BLaER1 treated with 17β-estradiol and CSF1 and Interleukin-3, amounts not matched to agents 10 nM and 100 nM (cell line): ENCODE data around the gene ARHGAP26.
A peak's percentile ranks its signal among the peaks of the same experiment; 100 is the strongest.

Experiments
- H3K27ac ChIP-seq, 11 experiments: shearing (Covaris generic); formaldehyde crosslinking; 2 replicates each; pipeline ENCODE4 v1.8.1; 2022
- H3K27me3 ChIP-seq, 11 experiments: shearing (Covaris generic); formaldehyde crosslinking; 2 replicates each; pipeline ENCODE4 v1.8.1; 2022
- H3K36me3 ChIP-seq, 11 experiments: shearing (Covaris generic); formaldehyde crosslinking; 2 replicates each; pipeline ENCODE4 v1.8.1; 2022
- H3K4me1 ChIP-seq, 10 experiments: shearing (Covaris generic); formaldehyde crosslinking; 2 replicates each; pipeline ENCODE4 v1.8.1; 2022
- H3K4me2 ChIP-seq, 11 experiments: shearing (Covaris generic); formaldehyde crosslinking; 2 replicates each; pipeline ENCODE4 v1.8.1; 2022
- H3K4me3 ChIP-seq, 10 experiments: shearing (Covaris generic); formaldehyde crosslinking; 2 replicates each; pipeline ENCODE4 v1.8.1; 2022
- H3K9ac ChIP-seq, 11 experiments: shearing (Covaris generic); formaldehyde crosslinking; 2 replicates each; pipeline ENCODE4 v1.8.1; 2022
- H3K9me3 ChIP-seq, 11 experiments: shearing (Covaris generic); formaldehyde crosslinking; replicated peaks in 1 of 11; 2 replicates each; pipeline ENCODE4 v1.8.1; 2022
- H4K20me1 ChIP-seq, 11 experiments: shearing (Covaris generic); formaldehyde crosslinking; 2 replicates each; pipeline ENCODE4 v1.8.1; 2022
- Cebpa-rat ChIP-seq, 11 experiments: shearing (Covaris generic); IDR thresholded peaks; 2 replicates each; pipeline ENCODE4 v1.8.1; 2022

Gene ARHGAP26

DNA sequence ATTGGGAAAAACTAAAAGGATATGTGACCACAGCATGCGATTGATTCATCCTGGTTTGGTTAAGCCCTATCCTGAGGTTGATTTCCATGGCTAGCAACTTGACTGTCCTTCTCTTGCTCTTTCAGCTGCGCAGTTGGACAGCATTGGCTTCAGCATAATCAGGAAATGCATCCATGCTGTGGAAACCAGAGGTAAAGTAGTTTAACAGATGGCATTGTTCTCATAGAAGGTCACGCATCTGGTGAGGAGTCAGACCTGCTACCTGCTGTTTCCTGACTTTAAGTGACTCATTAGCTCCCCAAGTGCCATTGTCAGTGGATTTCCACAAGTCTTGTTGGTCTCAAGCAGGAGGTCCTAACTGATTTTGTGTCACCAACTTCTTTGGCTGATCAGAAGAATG lies 266.9 kb downstream of the ARHGAP26 start:
- Histone ChIP-seq H3K4me3 (no peak overlapping the region), H3K9me3 (peaks cover 0 to 5% (median 0%) of the 10 kb centered on the region in 11 experiments; a peak in 3 of 22 replicates), H3K9ac (no peak overlapping the region), H3K36me3 (peaks cover 5 to 100% (median 44%) of the 10 kb centered on the region in 11 experiments; a peak in 20 of 22 replicates), H3K27me3 (no peaks in the 10 kb centered on the region), H3K4me1 (no peaks in the 10 kb centered on the region), H3K27ac (no peak overlapping the region), H3K4me2 (no peak overlapping the region), H4K20me1 (no peaks in the 10 kb centered on the region)
- TF ChIP-seq Cebpa-rat (IDR thresholded peaks at IDR 0.05) = no peak

DNA sequence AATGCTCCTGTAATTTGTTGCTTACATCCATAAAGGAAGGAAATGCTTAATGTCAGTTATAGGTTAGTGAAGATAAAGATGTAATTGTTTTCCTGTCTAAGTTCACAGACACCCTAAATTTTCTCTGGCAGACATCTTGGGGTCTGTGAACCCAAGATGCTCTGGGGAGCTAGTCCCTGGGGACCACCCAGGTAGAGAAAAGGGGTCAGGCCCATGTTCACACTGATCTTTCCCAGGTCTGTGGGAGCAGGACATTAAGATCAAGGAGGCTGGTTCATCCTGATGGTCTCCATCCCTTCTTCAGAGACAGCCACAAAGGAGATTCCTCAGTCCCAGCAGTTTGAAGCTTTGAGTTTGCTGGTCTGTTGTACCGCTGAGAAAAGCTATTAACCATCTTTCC lies 267.5 kb downstream of the ARHGAP26 start:
- Histone ChIP-seq H3K27me3 (no peaks in the 10 kb centered on the region), H3K9ac (no peak overlapping the region), H4K20me1 (no peaks in the 10 kb centered on the region), H3K4me3 (no peak overlapping the region), H3K27ac (no peak overlapping the region), H3K4me2 (no peak overlapping the region), H3K4me1 (no peaks in the 10 kb centered on the region), H3K9me3 (peaks cover 0 to 12% (median 0%) of the 10 kb centered on the region in 11 experiments; a peak in 3 of 22 replicates), H3K36me3 (peaks cover 10 to 100% (median 46%) of the 10 kb centered on the region in 11 experiments; a peak in 21 of 22 replicates)
- no peak for TF ChIP-seq Cebpa-rat (IDR thresholded peaks at IDR 0.05)

DNA sequence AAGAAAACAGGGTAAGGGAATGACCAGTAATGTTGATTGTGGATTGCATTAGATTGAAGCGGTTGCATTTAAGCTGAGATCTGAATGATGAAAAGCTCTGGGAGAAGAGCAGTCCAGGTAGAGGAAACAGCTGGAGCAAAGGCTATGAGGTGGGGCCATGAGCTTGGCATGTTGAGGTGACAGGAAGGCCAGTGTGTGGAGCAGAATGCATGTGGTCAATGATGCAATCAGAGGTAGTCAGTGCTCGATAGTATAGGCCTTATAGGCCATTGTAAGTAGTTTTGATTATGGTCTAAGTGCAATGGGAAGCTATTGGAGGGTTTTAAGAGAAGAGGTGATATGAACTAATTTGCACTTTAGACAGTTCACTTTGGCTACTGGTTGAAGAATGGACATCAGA lies 270.4 kb downstream of the ARHGAP26 start:
- H4K20me1 ChIP-seq = peaks cover 0 to 4% (median 0%) of the 10 kb centered on the region in 11 experiments; a peak in 1 of 22 replicates
- no peak overlapping the region for H3K4me3 ChIP-seq
- H3K36me3 ChIP-seq = peaks cover 11 to 100% (median 68%) of the 10 kb centered on the region in 11 experiments; a peak in 21 of 22 replicates
- peaks cover 0 to 12% (median 0%) of the 10 kb centered on the region in 11 experiments; a peak in 3 of 22 replicates for H3K9me3 ChIP-seq
- peaks cover 0 to 9% (median 0%) of the 10 kb centered on the region in 10 experiments; a peak in 1 of 20 replicates for H3K4me1 ChIP-seq
- H3K4me2 ChIP-seq = no peak overlapping the region
- H3K27ac ChIP-seq = no peak overlapping the region
- H3K9ac ChIP-seq = no peak overlapping the region
- TF ChIP-seq Cebpa-rat (IDR thresholded peaks at IDR 0.05) = no peak
- no peaks in the 10 kb centered on the region for H3K27me3 ChIP-seq

DNA sequence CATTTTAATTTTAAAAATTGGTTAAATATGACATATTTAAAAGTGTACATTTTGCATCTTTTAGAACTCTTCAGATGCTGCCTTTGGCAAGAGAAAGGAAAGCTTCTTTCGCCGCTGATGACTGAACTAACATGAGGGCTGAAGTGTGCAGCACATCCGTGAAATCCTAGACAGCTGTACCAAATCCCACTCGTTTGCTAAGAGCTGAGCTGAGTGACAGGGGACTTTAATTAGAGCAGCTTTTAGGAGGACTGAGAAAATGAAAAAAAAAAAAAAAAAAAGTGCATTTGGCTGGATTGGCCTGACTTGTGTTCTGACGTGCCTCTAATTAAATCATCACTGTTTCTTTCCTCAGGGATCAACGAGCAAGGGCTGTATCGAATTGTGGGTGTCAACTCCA lies 271.3 kb downstream of the ARHGAP26 start:
- no peak for TF ChIP-seq Cebpa-rat (IDR thresholded peaks at IDR 0.05)
- H4K20me1 ChIP-seq = peaks cover 0 to 4% (median 0%) of the 10 kb centered on the region in 11 experiments; a peak in 1 of 22 replicates
- H3K4me2 ChIP-seq = no peak overlapping the region
- peaks cover 11 to 100% (median 70%) of the 10 kb centered on the region in 11 experiments; a peak in 21 of 22 replicates for H3K36me3 ChIP-seq
- no peak overlapping the region for H3K27ac ChIP-seq
- H3K9ac ChIP-seq = no peak overlapping the region
- H3K4me1 ChIP-seq = peaks cover 0 to 9% (median 0%) of the 10 kb centered on the region in 10 experiments; a peak in 1 of 20 replicates
- H3K9me3 ChIP-seq = peaks cover 0 to 15% (median 0%) of the 10 kb centered on the region in 11 experiments; a peak in 3 of 22 replicates
- H3K4me3 ChIP-seq = no peak overlapping the region
- no peaks in the 10 kb centered on the region for H3K27me3 ChIP-seq

DNA sequence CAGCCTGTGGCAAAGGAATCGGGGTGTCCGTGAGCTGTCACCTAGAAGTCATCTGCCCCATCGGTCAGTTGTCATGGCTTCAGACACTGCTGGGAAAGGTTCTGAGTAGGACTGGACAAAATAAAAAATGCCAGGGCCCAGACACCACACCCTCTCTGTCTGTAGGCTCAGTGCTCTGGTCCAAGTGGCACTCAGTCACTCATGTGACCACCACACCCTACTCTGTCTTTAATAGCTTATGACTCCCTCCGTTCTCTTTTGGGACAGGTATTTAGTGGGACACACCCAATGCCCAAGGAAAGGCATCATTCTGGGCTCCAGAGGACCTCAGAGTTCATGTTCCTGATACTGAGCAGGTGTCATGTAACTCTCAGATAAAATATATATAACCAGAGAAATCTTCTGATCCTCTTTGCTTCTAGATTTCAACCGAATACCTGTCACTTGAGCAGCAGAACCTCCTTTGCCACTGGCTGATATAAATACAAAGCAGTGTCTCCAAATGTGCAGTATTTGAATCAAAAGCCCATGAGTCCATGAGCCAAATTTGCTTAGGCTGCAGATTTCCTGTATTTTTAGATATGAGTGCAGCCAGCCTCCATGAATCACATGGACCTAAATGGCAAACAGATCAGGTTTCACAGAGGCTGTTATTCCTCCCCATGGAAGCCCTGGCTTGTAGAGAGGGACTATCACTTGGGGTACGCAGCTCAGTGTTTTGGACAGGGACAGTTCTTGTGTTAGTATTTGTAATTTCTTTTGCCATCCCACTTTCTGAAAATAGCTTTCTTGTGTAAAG lies 272.0 kb downstream of the ARHGAP26 start:
- no peak overlapping the region for H3K9ac ChIP-seq
- no peak overlapping the region for H3K4me2 ChIP-seq
- peaks cover 0 to 4% (median 0%) of the 10 kb centered on the region in 11 experiments; a peak in 1 of 22 replicates for H4K20me1 ChIP-seq
- H3K9me3 ChIP-seq = peaks cover 0 to 15% (median 0%) of the 10 kb centered on the region in 11 experiments; a peak in 3 of 22 replicates
- H3K4me3 ChIP-seq = no peak overlapping the region
- H3K36me3 ChIP-seq = peaks cover 11 to 100% (median 63%) of the 10 kb centered on the region in 11 experiments; a peak in 21 of 22 replicates
- no peaks in the 10 kb centered on the region for H3K27me3 ChIP-seq
- H3K27ac ChIP-seq = no peak overlapping the region
- no peak for TF ChIP-seq Cebpa-rat (IDR thresholded peaks at IDR 0.05)
- H3K4me1 ChIP-seq = peaks cover 0 to 9% (median 0%) of the 10 kb centered on the region in 10 experiments; a peak in 1 of 20 replicates

DNA sequence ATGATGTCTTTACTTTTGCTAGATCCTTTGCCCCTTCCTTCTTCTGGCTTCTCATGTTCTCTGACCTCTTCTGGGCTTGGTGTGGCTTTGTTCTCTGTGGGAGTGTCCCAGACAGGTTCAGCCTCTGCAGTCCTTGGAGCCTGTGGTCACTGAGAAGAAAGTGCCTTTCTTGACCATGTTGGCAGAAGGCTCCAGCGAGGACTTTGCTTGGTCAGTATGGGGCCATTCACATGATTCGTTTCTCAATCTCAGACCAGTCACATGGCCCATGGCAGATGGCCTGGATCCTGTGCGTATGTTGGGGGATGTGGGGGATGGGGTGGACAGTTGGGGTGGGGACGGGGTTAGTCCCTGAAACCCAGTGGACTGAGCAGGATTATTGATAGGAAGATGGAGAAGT lies 274.1 kb downstream of the ARHGAP26 start:
- TF ChIP-seq Cebpa-rat (IDR thresholded peaks at IDR 0.05) = no peak
- H3K9me3 ChIP-seq = peaks cover 0 to 15% (median 0%) of the 10 kb centered on the region in 11 experiments; a peak in 3 of 22 replicates
- peaks cover 0 to 14% (median 0%) of the 10 kb centered on the region in 10 experiments; a peak in 3 of 20 replicates for H3K4me1 ChIP-seq
- peaks cover 0 to 4% (median 0%) of the 10 kb centered on the region in 11 experiments; a peak in 1 of 22 replicates for H4K20me1 ChIP-seq
- H3K36me3 ChIP-seq = peaks cover 11 to 94% (median 48%) of the 10 kb centered on the region in 11 experiments; a peak in 21 of 22 replicates
- no peak overlapping the region for H3K9ac ChIP-seq
- H3K4me3 ChIP-seq = no peak overlapping the region
- H3K4me2 ChIP-seq = 0 out of 22 replicates have a peak overlapping the region, but pooled peaks of 1 of the 11 experiments have one; percentile 16
- no peak overlapping the region for H3K27ac ChIP-seq
- no peaks in the 10 kb centered on the region for H3K27me3 ChIP-seq

DNA sequence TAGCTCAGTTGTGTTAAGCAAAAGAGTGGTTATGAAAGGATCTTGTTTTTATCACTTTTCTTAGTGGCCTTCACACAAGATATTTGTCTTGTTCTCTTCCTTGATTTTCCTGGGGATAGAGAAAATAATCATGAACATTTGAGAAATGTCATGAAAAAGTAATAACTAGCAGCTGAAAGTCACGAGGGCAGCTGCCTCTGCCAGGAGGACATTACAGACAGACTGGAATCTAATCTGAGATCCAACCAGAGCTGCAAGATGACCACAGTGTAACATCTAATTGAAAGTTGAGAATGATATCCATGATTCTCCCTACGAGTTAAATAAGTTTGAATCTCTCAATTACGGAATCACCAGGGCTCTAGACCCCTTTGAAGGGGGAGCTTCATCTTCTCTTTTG lies 274.9 kb downstream of the ARHGAP26 start:
- Histone ChIP-seq H3K36me3 (peaks cover 11 to 93% (median 50%) of the 10 kb centered on the region in 11 experiments; a peak in 21 of 22 replicates), H3K9me3 (peaks cover 0 to 15% (median 0%) of the 10 kb centered on the region in 11 experiments; a peak in 3 of 22 replicates), H3K4me3 (no peak overlapping the region), H3K9ac (no peak overlapping the region), H4K20me1 (peaks cover 0 to 4% (median 0%) of the 10 kb centered on the region in 11 experiments; a peak in 1 of 22 replicates), H3K27me3 (no peaks in the 10 kb centered on the region), H3K4me2 (no peak overlapping the region), H3K4me1 (peaks cover 0 to 22% (median 2%) of the 10 kb centered on the region in 10 experiments; a peak in 10 of 20 replicates), H3K27ac (no peak overlapping the region)
- TF ChIP-seq Cebpa-rat (IDR thresholded peaks at IDR 0.05) = no peak

DNA sequence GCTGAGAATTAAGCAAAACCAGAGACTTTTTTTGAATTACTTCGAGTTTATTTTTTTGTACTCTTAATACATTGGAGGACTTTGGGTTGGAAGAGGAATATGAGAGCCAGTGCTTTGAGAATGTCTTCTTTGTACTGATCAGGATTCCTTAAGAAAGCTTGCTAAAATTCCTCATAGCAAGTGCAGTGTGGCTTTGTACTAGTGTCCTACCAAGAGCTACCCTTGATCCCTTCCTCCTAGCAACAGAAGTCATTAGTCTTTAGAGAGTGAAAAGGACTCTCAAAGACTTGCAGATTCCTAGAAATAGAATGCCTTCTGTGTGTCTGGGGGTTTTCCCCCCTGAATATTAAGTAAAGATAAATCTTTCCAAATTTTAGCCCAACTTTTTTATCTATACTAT lies 276.1 kb downstream of the ARHGAP26 start:
- Histone ChIP-seq H4K20me1 (peaks cover 0 to 4% (median 0%) of the 10 kb centered on the region in 11 experiments; a peak in 1 of 22 replicates), H3K27ac (no peak overlapping the region; a peak in 1 of 22 replicates), H3K4me2 (no peak overlapping the region), H3K27me3 (no peaks in the 10 kb centered on the region), H3K4me3 (no peak overlapping the region), H3K9ac (no peak overlapping the region), H3K9me3 (peaks cover 0 to 15% (median 0%) of the 10 kb centered on the region in 11 experiments; a peak in 3 of 22 replicates), H3K36me3 (peaks cover 11 to 89% (median 54%) of the 10 kb centered on the region in 11 experiments; a peak in 21 of 22 replicates), H3K4me1 (peaks cover 0 to 34% (median 14%) of the 10 kb centered on the region in 10 experiments; a peak in 17 of 20 replicates)
- no peak for TF ChIP-seq Cebpa-rat (IDR thresholded peaks at IDR 0.05)

DNA sequence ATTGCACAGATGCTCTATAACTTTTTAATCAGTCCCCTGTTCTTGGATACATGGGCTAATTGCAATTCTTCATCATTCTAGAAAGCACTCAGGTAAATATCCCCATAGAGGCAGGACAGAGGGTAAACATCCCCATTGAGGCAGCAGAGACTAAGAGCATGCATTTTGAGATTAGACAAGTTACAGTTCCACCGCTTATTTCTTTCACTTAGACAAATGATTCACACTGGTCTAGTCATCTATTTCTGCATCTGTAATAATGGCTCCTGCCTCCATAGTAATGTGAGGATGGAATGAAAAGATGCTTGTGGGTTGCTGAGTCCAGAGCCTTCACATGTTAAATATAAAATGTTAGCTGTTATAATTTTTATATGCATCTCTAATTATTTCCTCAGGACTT lies 276.9 kb downstream of the ARHGAP26 start:
- H3K4me1 ChIP-seq = peaks cover 0 to 42% (median 21%) of the 10 kb centered on the region in 10 experiments; a peak in 17 of 20 replicates
- TF ChIP-seq Cebpa-rat (IDR thresholded peaks at IDR 0.05) = no peak
- no peak overlapping the region for H3K9ac ChIP-seq
- no peak overlapping the region for H3K4me3 ChIP-seq
- H4K20me1 ChIP-seq = peaks cover 0 to 4% (median 0%) of the 10 kb centered on the region in 11 experiments; a peak in 1 of 22 replicates
- no peak overlapping the region for H3K4me2 ChIP-seq
- H3K27ac ChIP-seq = no peak overlapping the region
- H3K27me3 ChIP-seq = no peaks in the 10 kb centered on the region
- H3K36me3 ChIP-seq = peaks cover 5 to 82% (median 46%) of the 10 kb centered on the region in 11 experiments; a peak in 20 of 22 replicates
- peaks cover 0 to 10% (median 0%) of the 10 kb centered on the region in 11 experiments; a peak in 3 of 22 replicates for H3K9me3 ChIP-seq
